GOT3 (cell line): ENCODE measurements around the gene AIF1L.

Experiments used
- DNase-seq: peaks from one replicate; lab custom pipeline; 2025; ENCODE audit warnings: mixed read lengths; lab: John Stamatoyannopoulos, UW

Gene AIF1L

GRCh38 chr9:131167936-131168335, 71.6 kb downstream of the AIF1L start:
- DNase-seq: no peak

- DNase-seq: no peak
Measured at GRCh38 chr9:131169563-131170240, 73.4 kb downstream of the AIF1L start.
